ENCODE results near the gene BDNF.
"Not testable (repeated sequence)": the region's sequence is repeated elsewhere in the genome, so short reads cannot be mapped to it uniquely, and the experiment has no call there.

Gene BDNF

DNA sequence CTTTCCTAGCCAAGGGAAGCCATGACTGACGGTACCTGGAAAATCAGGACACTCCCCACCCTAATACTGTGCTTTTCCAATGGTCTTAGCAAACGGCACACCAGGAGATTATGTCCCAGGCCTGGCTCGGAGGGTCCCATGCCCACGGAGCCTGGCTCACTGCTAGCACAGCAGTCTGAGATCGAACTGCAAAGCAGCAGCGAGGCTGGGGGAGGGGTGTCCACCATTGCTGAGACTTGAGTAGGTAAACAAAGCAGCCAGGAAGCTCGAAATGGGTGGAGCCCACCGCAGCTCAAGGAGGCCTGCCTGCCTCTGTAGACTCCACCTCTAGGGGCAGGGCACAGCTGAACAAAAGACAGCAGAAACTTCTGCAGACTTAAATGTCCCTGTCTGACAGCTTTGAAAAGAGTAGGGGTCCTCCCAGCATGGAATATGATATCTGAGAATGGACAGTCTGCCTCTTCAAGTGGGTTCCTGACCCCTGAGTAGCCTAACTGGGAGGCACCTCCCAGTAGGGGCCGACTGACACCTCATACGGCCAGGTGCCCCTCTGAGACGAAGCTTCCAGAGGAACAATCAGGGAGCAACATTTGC lies 34.6 kb downstream of the BDNF start:
- H3K27me3 ChIP-seq (ENCODE audit: insufficient read depth, low read length); H3K27ac ChIP-seq (ENCODE audit: low read depth, low read length); H2AFZ ChIP-seq (ENCODE audit: low read length, unreplicated experiment); H3K4me1 ChIP-seq (ENCODE audit: control insufficient read depth, insufficient read depth, low read length, unreplicated experiment); H3K4me3 ChIP-seq (ENCODE audit: low read depth, low read length); H3K36me3 ChIP-seq (ENCODE audit: insufficient read depth, low read length): not testable (repeated sequence)
- peaks cover 15% of the 10 kb centered on the region for H3K79me2 ChIP-seq (ENCODE audit: control insufficient read depth, insufficient read depth, low read length, unreplicated experiment)

DNA sequence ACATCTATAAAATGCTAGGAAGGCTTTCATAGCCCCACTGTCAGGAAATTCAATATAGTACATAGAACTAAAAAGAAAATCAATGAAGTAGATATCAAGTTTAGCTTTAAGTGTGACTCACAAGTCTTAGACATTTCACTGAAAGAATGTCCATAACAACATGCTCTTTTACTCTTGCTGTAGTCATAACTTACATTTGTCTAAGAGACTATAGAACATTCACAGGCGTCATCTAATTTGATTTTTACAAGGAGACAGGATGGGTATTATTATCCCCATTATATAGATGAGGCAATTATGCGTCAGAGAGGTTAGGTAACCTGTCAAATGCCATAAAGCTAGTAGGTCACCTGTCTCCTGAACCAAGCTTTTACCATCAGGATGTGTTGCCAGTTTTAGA lies 36.9 kb downstream of the BDNF start:
- Histone ChIP-seq H3K79me2 (ENCODE audit: control insufficient read depth, insufficient read depth, low read length, unreplicated experiment) (peaks cover 18% of the 10 kb centered on the region), H3K27ac (ENCODE audit: low read depth, low read length) (no peak overlapping the region), H3K27me3 (ENCODE audit: insufficient read depth, low read length) (no peaks in the 10 kb centered on the region), H3K4me1 (ENCODE audit: control insufficient read depth, insufficient read depth, low read length, unreplicated experiment) (no peaks in the 10 kb centered on the region), H2AFZ (ENCODE audit: low read length, unreplicated experiment) (no peak overlapping the region), H3K36me3 (ENCODE audit: insufficient read depth, low read length) (peaks cover 5% of the 10 kb centered on the region; the same call in 1 of the 2 replicates), H3K4me3 (ENCODE audit: low read depth, low read length) (no peak overlapping the region)

DNA sequence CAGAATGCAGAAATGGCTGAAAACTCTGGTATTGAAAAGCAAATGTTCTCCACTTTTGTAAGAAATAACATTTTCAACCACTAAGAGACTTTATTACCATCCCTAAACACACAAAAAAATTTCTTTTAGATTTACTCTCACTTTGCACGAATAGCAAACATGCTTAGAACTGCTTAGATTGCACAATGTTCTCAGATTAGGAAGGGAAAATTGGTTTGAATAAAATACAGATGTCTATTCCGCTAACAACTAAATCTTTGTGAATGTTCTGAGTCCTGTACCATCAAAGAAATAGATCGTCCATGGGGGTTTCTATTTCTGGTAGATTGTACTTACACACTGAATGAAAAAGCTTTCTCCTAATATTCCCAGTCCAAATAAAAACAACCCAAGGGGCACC lies 40.1 kb downstream of the BDNF start:
- Histone ChIP-seq H3K27ac (ENCODE audit: low read depth, low read length) (no peak overlapping the region), H3K36me3 (ENCODE audit: insufficient read depth, low read length) (peaks cover 5% of the 10 kb centered on the region; the same call in 1 of the 2 replicates), H3K27me3 (ENCODE audit: insufficient read depth, low read length) (no peaks in the 10 kb centered on the region), H3K4me3 (ENCODE audit: low read depth, low read length) (no peak overlapping the region), H3K4me1 (ENCODE audit: control insufficient read depth, insufficient read depth, low read length, unreplicated experiment) (no peaks in the 10 kb centered on the region), H3K79me2 (ENCODE audit: control insufficient read depth, insufficient read depth, low read length, unreplicated experiment) (peaks cover 18% of the 10 kb centered on the region), H2AFZ (ENCODE audit: low read length, unreplicated experiment) (no peak overlapping the region)

DNA sequence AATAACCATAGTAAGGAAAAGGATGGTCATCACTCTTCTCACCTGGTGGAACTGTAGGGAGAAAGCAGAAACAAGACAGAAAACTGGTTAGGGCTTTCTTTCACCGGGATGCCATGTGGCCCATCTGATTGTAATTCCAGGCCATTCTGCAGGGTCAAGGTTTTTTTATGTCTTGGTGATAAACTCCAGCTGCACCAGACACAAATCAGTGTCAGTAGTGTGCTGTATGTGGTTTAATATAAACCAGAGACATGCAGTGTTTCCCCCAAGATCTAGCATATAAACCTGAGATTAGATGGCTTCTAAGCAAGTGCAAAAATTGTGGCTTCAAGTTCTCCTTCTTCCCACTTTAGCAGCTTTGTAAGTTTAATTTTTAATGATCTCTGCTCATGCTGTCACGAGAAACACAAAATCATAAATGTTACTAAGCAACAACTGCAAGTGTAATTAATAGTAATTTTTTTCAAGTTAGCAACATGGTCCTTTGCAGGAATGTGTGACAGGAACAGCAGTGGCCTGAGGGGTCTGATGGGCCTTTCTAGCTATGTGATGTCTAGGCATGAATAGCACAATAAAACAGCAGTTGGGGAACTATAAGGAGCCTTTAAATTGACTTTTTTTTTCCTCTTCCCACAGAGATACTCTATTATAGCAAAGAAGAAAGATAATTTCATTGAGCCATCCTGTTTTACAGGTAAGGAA lies 41.6 kb downstream of the BDNF start:
- no peak overlapping the region for H2AFZ ChIP-seq (ENCODE audit: low read length, unreplicated experiment)
- H3K36me3 ChIP-seq (ENCODE audit: insufficient read depth, low read length) = peaks cover 5% of the 10 kb centered on the region; the same call in 1 of the 2 replicates
- no peak overlapping the region for H3K27ac ChIP-seq (ENCODE audit: low read depth, low read length)
- peaks cover 12% of the 10 kb centered on the region for H3K79me2 ChIP-seq (ENCODE audit: control insufficient read depth, insufficient read depth, low read length, unreplicated experiment)
- H3K4me3 ChIP-seq (ENCODE audit: low read depth, low read length) = no peak overlapping the region
- H3K4me1 ChIP-seq (ENCODE audit: control insufficient read depth, insufficient read depth, low read length, unreplicated experiment) = no peaks in the 10 kb centered on the region
- no peaks in the 10 kb centered on the region for H3K27me3 ChIP-seq (ENCODE audit: insufficient read depth, low read length)

DNA sequence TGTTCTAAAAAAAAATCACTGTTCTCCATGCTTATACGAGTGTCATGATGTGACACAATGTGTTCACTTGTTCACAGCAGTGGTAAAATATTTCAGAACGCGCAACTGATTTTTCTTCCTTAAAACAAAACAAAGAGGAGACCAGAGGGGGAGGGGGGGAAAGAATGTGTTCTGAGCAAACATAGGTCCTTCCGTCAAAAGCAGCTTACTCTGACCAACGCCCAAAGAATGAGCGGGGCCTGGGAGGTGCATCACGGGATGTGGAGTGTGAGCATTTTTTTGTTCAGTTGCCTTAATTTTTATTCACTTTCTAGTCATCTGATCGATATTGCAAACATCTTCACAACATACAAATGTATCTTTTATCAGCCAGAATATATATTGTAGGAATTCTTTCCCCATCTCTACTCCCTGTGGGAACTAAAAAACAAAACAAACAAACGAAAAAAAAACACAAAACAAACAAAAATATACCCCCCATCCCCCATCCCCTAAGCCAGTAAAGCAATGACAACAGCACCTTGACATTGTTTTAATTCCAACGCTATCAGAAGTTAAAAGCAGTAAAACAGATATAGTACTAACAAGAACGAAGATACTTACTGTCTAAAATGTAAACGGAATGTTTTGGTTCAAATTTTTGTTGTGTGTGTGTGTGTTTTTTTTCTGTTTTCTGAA lies 43.3 kb downstream of the BDNF start:
- Histone ChIP-seq H3K4me3 (ENCODE audit: low read depth, low read length) (no peak overlapping the region), H3K4me1 (ENCODE audit: control insufficient read depth, insufficient read depth, low read length, unreplicated experiment) (no peaks in the 10 kb centered on the region), H3K36me3 (ENCODE audit: insufficient read depth, low read length) (0 out of 2 replicates have a peak, but pooled peaks cover 5% of the 10 kb centered on the region), H3K79me2 (ENCODE audit: control insufficient read depth, insufficient read depth, low read length, unreplicated experiment) (peaks cover 6% of the 10 kb centered on the region), H3K27me3 (ENCODE audit: insufficient read depth, low read length) (no peaks in the 10 kb centered on the region), H3K27ac (ENCODE audit: low read depth, low read length) (no peak overlapping the region), H2AFZ (ENCODE audit: low read length, unreplicated experiment) (no peak overlapping the region)

DNA sequence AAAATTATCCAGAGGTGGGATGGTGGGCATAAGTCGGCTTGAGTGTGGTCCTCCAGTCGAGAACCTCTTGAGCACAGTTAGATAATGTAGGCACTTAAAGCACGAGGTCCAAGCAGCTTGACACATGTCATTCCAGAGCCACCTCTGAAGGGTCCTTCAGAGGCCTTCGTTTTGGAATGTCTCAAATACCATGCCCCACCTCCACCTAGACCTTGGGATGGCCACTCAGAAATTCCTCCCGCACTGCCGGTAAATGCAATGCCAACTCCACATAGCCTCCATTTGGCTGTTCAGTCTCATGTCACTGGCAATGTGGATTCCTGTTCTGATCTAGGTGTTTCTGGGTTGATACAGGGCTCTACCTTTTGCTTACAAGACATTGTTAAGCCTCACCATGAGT lies 43.9 kb downstream of the BDNF start:
- Histone ChIP-seq H3K36me3 (ENCODE audit: insufficient read depth, low read length) (0 out of 2 replicates have a peak, but pooled peaks cover 5% of the 10 kb centered on the region), H3K4me1 (ENCODE audit: control insufficient read depth, insufficient read depth, low read length, unreplicated experiment) (no peaks in the 10 kb centered on the region)

DNA sequence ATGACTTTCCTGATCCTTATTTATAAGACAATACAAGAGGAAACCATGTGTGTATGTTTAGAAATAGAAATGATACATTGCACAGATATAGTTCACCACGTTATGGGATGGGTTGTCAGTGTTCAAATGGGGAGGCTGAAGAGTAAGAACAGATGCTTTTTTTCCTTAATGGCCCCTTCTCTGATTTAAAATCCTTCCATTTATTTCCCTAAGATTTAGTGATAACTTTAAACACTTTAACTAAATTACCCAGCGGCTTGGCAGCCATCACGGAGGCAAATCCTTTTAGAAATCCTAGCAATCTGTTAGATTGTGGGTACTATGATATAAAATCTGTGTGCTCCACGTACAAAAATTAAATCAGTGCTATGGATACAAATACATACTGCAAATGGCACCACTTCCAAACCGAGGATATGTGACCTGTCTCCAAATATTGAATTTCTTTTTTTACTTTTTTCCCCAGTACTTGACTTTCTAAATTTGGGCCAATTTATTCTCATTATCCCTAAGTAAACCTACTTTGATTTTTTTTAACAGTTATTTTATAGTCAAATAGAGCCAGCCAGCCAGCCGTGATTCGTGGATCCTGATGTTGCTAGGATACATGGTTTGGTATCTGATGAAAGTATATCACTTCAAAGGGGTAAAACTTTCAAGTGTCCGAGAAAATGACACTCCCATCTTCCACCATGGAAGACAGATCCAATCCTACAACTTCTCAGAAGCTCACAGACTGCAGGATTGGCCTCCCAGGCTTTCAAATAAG lies 46.1 kb downstream of the BDNF start:
- Histone ChIP-seq H3K79me2 (ENCODE audit: control insufficient read depth, insufficient read depth, low read length, unreplicated experiment) (no peaks in the 10 kb centered on the region), H3K4me1 (ENCODE audit: control insufficient read depth, insufficient read depth, low read length, unreplicated experiment) (no peaks in the 10 kb centered on the region), H3K27me3 (ENCODE audit: insufficient read depth, low read length) (no peaks in the 10 kb centered on the region), H3K36me3 (ENCODE audit: insufficient read depth, low read length) (no peaks in the 10 kb centered on the region), H2AFZ (ENCODE audit: low read length, unreplicated experiment) (no peak overlapping the region), H3K27ac (ENCODE audit: low read depth, low read length) (no peak overlapping the region), H3K4me3 (ENCODE audit: low read depth, low read length) (no peak overlapping the region)

More for the DNA sequence above, 43.9 kb downstream of the BDNF start:
- Histone ChIP-seq H3K79me2 (ENCODE audit: control insufficient read depth, insufficient read depth, low read length, unreplicated experiment) (peaks cover 3% of the 10 kb centered on the region), H2AFZ (ENCODE audit: low read length, unreplicated experiment) (no peak overlapping the region), H3K27me3 (ENCODE audit: insufficient read depth, low read length) (no peaks in the 10 kb centered on the region), H3K27ac (ENCODE audit: low read depth, low read length) (no peak overlapping the region), H3K4me3 (ENCODE audit: low read depth, low read length) (no peak overlapping the region)

DNA sequence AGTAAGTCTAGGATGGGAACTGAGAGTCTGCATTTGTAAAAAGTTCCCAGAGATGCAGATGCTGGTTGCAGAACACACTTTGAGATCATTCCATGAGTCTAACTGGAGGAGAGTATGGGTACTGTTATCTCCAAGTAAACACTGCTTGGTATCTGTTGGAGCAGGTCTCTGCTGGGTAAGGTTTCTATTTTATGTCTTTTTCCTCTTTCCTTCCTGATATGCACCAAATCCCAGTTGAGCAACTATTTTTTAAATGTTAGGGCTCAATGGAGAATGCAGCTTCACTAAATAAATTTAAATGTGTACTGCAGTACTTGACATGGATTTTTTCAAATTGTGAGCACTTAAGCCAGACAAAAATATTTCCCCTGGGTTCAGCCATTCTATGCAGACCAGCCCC lies 48.5 kb downstream of the BDNF start:
- Histone ChIP-seq H2AFZ (ENCODE audit: low read length, unreplicated experiment) (no peak overlapping the region), H3K27ac (ENCODE audit: low read depth, low read length) (no peak overlapping the region), H3K79me2 (ENCODE audit: control insufficient read depth, insufficient read depth, low read length, unreplicated experiment) (no peaks in the 10 kb centered on the region), H3K27me3 (ENCODE audit: insufficient read depth, low read length) (no peaks in the 10 kb centered on the region), H3K4me1 (ENCODE audit: control insufficient read depth, insufficient read depth, low read length, unreplicated experiment) (no peaks in the 10 kb centered on the region), H3K36me3 (ENCODE audit: insufficient read depth, low read length) (no peaks in the 10 kb centered on the region), H3K4me3 (ENCODE audit: low read depth, low read length) (no peak overlapping the region)

DNA sequence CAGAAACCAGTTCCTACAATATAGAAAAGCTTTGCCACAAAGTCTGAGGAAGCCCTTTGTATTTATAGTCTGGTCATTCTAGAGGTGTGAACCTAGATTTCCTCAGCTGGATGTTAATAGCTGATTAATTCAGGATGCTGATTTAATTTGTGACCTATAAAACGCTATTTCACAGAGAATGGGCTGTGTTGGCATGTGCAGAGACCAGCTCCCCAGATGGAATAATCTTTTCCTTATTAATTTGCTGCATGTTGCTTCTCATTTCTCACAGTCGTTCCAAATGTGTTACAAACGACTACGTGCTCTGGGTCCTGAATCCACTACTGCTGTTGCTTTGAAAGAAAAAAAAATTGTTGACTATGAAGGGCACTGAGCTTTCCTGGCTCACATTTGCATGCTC lies 49.3 kb downstream of the BDNF start:
- no peaks in the 10 kb centered on the region for H3K27me3 ChIP-seq (ENCODE audit: insufficient read depth, low read length)
- H2AFZ ChIP-seq (ENCODE audit: low read length, unreplicated experiment) = no peak overlapping the region
- H3K4me3 ChIP-seq (ENCODE audit: low read depth, low read length) = no peak overlapping the region
- H3K79me2 ChIP-seq (ENCODE audit: control insufficient read depth, insufficient read depth, low read length, unreplicated experiment) = no peaks in the 10 kb centered on the region
- no peaks in the 10 kb centered on the region for H3K36me3 ChIP-seq (ENCODE audit: insufficient read depth, low read length)
- H3K27ac ChIP-seq (ENCODE audit: low read depth, low read length) = no peak overlapping the region
- no peaks in the 10 kb centered on the region for H3K4me1 ChIP-seq (ENCODE audit: control insufficient read depth, insufficient read depth, low read length, unreplicated experiment)

DNA sequence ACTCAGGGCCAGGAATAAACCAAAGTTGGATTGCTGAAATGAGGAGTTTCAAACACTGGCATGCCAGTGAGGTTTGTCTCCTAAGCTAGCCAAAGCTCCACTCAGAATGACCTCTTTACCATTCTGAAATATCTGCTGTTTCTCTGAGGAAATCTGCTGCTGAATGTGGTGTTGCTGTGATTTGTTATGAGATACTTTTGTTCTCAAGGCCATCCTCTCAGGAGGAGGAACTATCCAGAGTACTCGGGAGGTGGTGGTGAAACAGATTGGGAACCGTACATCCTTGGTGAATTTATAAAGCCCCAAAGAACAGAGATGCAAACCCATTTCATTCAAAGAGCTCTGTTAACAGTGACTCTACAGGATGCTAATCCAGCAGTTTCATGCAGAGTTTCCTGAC lies 50.5 kb downstream of the BDNF start:
- no peak overlapping the region for H3K4me3 ChIP-seq (ENCODE audit: low read depth, low read length)
- no peaks in the 10 kb centered on the region for H3K36me3 ChIP-seq (ENCODE audit: insufficient read depth, low read length)
- no peaks in the 10 kb centered on the region for H3K4me1 ChIP-seq (ENCODE audit: control insufficient read depth, insufficient read depth, low read length, unreplicated experiment)
- H3K79me2 ChIP-seq (ENCODE audit: control insufficient read depth, insufficient read depth, low read length, unreplicated experiment) = no peaks in the 10 kb centered on the region
- H3K27me3 ChIP-seq (ENCODE audit: insufficient read depth, low read length) = no peaks in the 10 kb centered on the region
- no peak overlapping the region for H2AFZ ChIP-seq (ENCODE audit: low read length, unreplicated experiment)
- H3K27ac ChIP-seq (ENCODE audit: low read depth, low read length) = no peak overlapping the region
